ENCODE data around the gene UST. TPM values are rescaled to one million over a fixed set of nuclear protein-coding genes. Genes with fewer than 3 reads are reported as not detected.
"Not testable (repeated sequence)": the region's sequence is repeated elsewhere in the genome, so short reads cannot be mapped to it uniquely, and the experiment has no call there.

Gene UST
- total RNA-seq, 1 donor from 2014 or later = 3.0 TPM

DNA sequence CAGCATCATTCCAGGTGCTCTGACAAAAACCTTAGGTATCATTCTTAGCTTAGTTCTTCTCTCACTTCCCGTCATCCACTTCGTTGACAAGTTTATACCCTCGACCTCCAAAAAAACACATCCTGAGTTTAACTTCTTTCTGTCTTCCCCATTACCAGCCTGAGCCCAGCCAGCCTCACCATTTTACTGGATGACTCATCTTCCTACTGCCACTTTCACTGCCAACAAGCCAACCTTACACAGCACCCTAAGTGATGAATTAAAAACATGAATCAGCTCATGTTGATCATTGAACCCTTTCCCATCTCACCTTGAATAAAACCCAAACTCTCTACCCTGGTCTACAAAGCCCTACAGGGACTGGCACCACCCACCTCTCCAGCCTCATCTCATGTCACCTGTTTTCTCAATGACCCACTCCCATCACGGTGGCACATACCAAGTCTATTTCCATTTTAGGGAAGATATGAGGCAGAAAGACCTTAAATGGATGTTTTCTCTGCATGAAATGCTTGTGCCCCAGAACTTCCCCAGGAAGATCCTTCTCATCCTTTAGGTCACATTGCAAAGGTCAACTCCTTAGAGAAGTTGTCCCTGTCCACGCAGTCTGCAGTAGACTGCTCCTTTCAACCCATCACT is 9.9 kb upstream of the UST start:
- ATAC-seq = peak; percentile 51

- no peak for ATAC-seq
Measured at GRCh38 chr6:148737806-148738205, 9.0 kb upstream of the UST start.

GRCh38 chr6:148738946-148739821 is 7.6 kb upstream of the UST start:
- no peak for ATAC-seq

- no peak for ATAC-seq
Measured at GRCh38 chr6:148739822-148740128, 7.1 kb upstream of the UST start.

DNA sequence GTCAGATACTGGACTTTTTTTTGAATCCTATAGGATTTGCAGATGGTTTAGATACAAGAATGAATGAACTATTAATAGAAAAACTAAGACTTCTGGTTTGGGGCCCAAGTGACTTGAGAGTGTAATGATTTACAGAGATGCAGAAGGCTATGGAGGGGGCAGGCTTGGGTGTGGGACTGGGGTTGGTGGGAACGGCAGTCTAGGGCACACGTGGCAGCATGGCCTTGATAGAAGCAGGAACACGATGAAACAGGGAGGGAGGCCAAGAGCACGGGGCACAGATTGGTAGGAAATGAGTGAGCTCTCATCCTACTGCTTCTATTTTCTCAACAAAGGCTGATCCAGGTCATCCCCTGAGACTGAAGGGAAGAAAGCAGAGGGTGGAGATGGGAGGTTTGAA is 3.4 kb upstream of the UST start:
- ATAC-seq = no peak

DNA sequence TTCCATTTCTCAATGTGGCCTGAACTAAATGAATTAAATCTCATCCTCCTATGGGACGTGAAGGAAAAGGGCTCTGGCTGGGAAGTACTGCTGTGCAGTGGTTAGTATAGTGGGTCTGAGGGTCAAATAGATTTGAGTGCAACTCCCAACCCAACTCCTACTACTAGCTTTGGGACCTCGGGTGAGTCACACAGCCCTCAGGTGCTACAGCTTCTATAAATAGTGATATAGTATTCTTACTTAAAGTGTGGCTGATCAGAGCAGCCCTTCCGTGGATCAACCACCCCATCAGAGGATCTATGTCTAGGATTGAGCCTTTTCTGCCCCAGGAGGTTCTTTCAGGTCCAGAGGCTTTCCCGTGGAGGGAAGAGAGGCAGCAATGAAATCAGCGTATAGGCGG is 904 bp upstream of the UST start:
- ATAC-seq = no peak

DNA sequence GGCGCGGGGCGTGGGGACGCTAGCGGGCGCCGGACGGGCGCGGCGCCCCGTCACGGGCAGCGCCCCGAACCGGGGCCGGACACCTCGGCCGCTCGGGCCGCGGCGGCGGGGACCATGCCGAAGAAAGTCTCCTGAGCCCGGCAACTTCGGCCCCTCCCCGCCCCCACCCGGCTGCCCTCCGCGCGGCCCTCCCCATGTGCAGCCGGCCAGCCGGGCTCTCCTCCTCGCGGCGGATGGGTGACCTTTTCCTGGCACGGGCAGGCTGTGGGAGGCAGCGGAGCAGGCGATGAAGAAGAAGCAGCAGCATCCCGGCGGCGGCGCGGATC is 278 bp downstream of the UST start:
- ATAC-seq = peak; percentile 32

DNA sequence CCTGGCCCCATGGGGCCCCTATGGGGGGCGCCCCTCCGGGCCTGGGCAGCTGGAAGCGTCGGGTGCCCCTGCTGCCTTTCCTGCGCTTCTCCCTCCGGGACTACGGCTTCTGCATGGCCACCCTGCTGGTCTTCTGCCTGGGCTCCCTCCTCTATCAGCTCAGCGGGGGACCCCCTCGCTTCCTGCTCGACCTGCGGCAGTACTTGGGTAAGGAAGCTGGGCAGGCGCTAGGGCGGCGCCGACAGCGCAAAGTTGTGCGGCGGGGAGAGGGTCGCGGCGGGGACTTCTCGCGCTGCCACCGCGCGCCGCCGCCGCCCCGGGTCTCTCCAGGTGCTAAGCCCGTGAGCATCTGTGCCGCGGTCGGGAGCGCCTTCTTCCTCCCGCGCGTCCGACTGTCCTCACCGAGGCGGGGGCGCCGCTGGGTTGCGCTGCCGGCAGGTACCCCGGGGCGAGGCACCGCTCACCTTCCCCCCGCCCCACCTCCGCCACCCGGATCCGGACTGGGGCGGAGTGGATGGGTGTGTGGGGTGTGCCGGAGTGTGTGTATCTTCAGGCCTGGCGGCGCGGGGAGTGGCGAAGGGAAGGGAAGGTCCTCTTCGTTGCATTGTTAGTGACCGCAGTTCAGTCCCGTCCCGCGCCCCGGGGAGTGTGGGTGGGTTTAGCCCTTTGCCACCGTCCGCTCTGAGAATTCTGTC is 788 bp downstream of the UST start:
- ATAC-seq = peak; percentile 86

- ATAC-seq = no peak
Measured at GRCh38 chr6:148749674-148750073, 2.8 kb downstream of the UST start.

DNA sequence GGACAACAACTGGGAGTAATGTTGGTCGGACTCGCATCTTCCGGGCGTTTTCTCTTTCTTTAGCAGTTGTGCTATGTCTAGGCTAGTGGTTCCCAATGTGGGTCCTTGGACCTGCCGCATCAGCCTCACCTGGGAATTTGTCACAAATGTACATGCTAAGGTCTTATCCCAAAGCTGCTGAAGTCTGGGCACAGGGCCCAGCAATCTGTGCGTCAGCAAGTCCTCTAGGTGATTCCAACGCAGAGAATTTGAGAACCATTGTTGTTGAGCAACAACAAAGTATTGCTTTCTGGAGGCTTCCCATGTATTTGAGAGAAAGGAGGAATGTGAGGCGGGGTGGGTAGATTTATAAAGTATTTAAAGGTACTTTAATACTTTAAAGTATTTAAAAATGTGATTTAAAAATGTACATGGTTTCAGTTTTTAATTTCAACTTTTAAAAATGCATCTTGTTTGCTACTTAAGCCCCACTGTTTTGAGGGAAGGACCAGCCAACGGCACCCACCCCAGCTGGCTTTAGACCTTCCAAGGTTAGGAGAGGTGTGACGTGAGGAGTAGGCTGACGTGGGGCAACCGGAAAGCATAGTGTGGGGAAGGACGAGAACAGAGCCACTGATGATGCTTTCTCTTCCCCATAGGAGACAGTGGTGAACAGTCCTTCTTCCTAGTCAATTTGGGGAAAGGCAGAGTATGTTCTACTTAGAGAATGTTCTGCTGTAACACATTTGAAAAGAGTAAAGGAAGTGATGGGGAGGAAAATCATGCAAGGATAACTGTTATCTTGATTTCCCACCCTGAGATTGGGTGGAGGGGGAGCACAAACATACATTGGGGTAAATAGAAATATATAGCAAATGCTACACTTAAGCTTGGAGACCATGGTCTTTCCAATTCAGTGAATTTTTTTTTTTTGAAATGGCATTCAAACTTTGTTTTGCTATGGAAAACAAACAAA is 4.3 kb downstream of the UST start:
- no peak for ATAC-seq

GRCh38 chr6:148751793-148752170 is 5.0 kb downstream of the UST start:
- ATAC-seq = no peak

DNA sequence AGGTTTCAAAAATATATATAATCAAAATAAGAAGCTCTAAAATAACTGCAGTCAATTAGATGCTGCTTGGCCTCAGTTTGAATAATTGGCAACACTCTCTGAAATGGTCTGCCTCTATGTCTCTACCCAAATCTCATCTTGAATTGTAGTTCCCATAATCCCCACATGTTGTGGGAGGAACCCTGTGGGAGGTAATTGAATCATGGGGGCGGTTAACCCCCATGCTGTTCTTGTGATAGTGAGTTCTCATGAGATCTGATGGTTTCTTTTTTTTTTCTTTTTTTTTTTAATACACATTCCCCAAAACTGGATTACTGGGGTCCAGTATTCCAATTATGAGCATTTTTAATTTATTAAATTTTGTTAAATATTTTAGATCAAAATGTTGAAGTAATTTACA is 8.5 kb downstream of the UST start:
- not testable (repeated sequence) for ATAC-seq

DNA sequence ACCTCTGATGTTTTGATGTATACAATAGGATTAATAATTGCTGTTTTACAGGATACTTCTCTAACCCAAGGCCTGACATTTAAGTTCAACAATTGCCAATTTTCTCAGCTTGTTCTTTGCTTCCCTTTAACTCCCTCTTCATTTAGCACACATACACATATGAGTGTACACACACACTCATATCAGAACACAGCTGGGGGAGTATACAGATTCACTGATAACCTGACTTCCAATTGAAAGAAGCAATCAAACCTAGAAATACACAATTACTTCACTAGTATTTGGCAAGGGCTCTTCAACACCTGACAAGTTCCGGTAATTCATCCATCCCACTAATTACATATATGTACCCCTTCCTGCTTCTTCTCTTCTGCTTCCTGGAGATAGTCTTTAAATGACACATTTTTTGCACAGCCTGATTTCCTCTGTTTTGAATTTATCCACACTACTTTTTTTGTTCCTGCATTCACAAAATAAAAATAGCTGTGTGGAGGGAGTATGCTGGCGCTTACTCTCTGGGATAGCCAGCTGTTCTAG is 11.2 kb downstream of the UST start:
- ATAC-seq = no peak

GRCh38 chr6:148758492-148758891 is 11.7 kb downstream of the UST start:
- ATAC-seq = peak; percentile 64

- no peak for ATAC-seq
Measured at GRCh38 chr6:148760258-148760534, 13.4 kb downstream of the UST start.

- ATAC-seq = peak; percentile 80
Measured at GRCh38 chr6:148760568-148761526, 14.0 kb downstream of the UST start.

- ATAC-seq = peak; percentile 43
Measured at GRCh38 chr6:148761527-148762011, 14.7 kb downstream of the UST start.

GRCh38 chr6:148762231-148762630 is 15.4 kb downstream of the UST start:
- ATAC-seq = no peak

DNA sequence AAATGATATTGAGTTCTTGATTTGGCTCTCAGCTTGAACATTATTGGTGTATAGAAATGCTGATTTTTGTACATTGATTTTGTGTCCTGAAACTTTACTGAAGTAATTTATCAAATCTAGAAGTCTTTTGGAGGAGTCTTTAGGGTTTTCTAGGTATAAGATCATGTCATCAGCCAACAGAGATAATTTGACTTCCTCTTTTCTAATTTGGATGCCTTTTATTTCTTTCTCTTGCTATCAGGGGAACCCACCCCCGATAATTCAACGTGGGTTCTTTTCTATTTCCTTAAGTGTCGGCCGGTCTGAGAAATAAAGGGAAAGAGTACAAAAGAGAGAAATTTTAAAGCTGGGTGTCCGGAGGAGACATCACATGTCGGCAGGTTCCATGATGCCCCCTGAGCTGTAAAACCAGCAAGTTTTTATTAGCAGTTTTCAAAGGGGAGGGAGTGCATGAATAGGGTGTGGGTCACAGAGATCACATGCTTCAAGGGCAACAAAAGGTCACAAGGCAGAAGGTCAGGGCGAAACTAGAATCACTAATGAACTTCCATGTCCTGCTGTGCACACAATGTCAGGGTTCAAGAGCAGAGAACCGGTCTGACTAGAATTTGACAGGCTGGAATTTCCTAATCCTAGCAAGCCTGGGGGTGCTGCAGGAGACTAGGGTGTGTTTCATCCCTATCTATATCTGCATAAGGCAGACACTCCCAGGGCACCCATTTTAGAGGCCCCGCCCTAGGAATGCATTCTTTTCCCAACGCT is 17.6 kb downstream of the UST start:
- not testable (repeated sequence) for ATAC-seq
